Hepatocyte (in vitro differentiated cells): ENCODE measurements around the gene DNAJC12. TPM values are rescaled to one million over a fixed set of nuclear protein-coding genes. Genes with fewer than 3 reads are reported as not detected.

Experiments
- DNase-seq: peaks from one replicate; pipeline ENCODE4 v3.0.0-alpha.2; 2016; ENCODE audit warnings: low spot score
- H2AFZ ChIP-seq: fragments of 200-600 bp; sonication (generic); 2 replicates; pipeline ENCODE4 v1.6.0; 2016; ENCODE audit warnings: antibody characterized with exemption, mild to moderate bottlenecking
- H3K27ac ChIP-seq: fragments of 200-600 bp; sonication (generic); 2 replicates; pipeline ENCODE4 v1.5.1; 2016; ENCODE audit warnings: mild to moderate bottlenecking
- H3K27me3 ChIP-seq: fragments of 200-600 bp; sonication (generic); 2 replicates; pipeline ENCODE4 v1.6.1; 2016
- H3K36me3 ChIP-seq: fragments of 200-600 bp; sonication (generic); replicated peaks from 2 replicates; pipeline ENCODE4 v1.5.1; 2016; ENCODE audit warnings: low read depth; ENCODE audit not compliant: insufficient read depth
- H3K4me1 ChIP-seq: fragments of 200-600 bp; sonication (generic); 2 replicates; pipeline ENCODE4 v1.5.1; 2016; ENCODE audit warnings: mild to moderate bottlenecking, moderate library complexity; ENCODE audit not compliant: insufficient read depth
- H3K4me2 ChIP-seq: fragments of 200-600 bp; sonication (generic); 2 replicates; pipeline ENCODE4 v1.6.0; 2016
- H3K4me3 ChIP-seq: fragments of 200-600 bp; sonication (generic); 2 replicates; pipeline ENCODE4 v1.5.1; 2016; ENCODE audit warnings: mild to moderate bottlenecking
- H3K79me2 ChIP-seq: fragments of 200-600 bp; sonication (generic); 2 replicates; pipeline ENCODE4 v1.6.0; 2017; ENCODE audit warnings: mild to moderate bottlenecking
- H3K9me2 ChIP-seq: fragments of 200-600 bp; sonication (generic); replicated peaks from 2 replicates; pipeline ENCODE4 v1.6.0; 2017; ENCODE audit warnings: mild to moderate bottlenecking; ENCODE audit not compliant: insufficient read depth
- H3K9me3 ChIP-seq: fragments of 200-600 bp; sonication (generic); 2 replicates; pipeline ENCODE4 v1.5.1; 2016; ENCODE audit warnings: low read depth, mild to moderate bottlenecking
- H4K20me1 ChIP-seq: fragments of 200-600 bp; sonication (generic); 2 replicates; pipeline ENCODE4 v1.6.0; 2016; ENCODE audit warnings: mild to moderate bottlenecking; ENCODE audit not compliant: insufficient read depth, poor library complexity, severe bottlenecking
- EZH2 ChIP-seq: fragments of 200-600 bp; sonication (generic); IDR thresholded peaks from 2 replicates; pipeline ENCODE4 v1.6.1; 2016; ENCODE audit warnings: antibody characterized with exemption, mild to moderate bottlenecking, borderline replicate concordance
- EZH2phosphoT487 ChIP-seq: fragments of 200-600 bp; sonication (generic); IDR thresholded peaks from one replicate; pipeline ENCODE4 v1.6.1; 2018; ENCODE audit warnings: antibody characterized with exemption, mild to moderate bottlenecking, low read depth, moderate library complexity; ENCODE audit not compliant: unreplicated experiment, severe bottlenecking
- WGBS: methylation state at CpG from one replicate; pipeline ENCODE4 v1.1.6; 2016; ENCODE audit warnings: low lambda C conversion rate; ENCODE audit errors: missing lambda C conversion rate; 5-methylcytosine and 5-hydroxymethylcytosine counted together
- polyA plus RNA-seq: library from polyadenylated mRNA; unstranded; fragments of >200 nt; fragmentation: Nextera tagmentation; extraction: Ambion mirVana; gene quantifications from 2 replicates; pipeline ENCODE4 v1.2.1, GENCODE V29; 2016
- total RNA-seq: library from RNA; depleted of rRNA; stranded (reverse); fragments of >200 nt; gene quantifications from 2 replicates; pipeline ENCODE4 v1.2.3, GENCODE V29; 2014
- TF ChIP-seq, protein P1 (sequence below): fragments of 200-600 bp; sonication (generic); IDR thresholded peaks from 2 replicates; pipeline ENCODE4 v1.5.1; 2016; ENCODE audit warnings: antibody characterized with exemption, mild to moderate bottlenecking; ENCODE audit not compliant: poor library complexity

DNAJC12 gene
- total and polyA plus RNA-seq, 2 experiments from 2014 or later = 6.2 to 16.7 TPM

DNA sequence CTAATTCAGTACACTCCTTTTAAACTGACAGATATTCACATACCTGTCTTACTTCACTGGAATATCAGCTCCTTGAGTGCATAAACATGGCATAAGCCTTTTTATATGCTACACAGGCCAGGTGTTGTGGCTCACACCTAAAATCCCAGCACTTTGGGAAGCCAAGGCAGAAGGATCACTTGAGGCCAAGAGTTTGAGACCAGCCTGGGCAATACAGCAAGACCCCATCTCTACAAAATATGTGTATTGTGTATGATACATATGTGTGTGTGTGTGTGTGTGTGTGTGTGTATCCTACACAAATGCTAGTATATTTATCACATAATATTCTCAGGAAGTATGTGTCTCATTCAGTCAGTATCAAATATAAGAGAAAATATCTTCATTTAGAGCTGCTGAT is 45.3 kb downstream of the DNAJC12 start:
- Histone ChIP-seq H3K4me1 (no peaks in the 10 kb centered on the region), H3K4me3 (no peak overlapping the region), H2AFZ (no peak overlapping the region), H3K9me2 (no peaks in the 10 kb centered on the region), H3K4me2 (no peak overlapping the region), H3K9me3 (no peaks in the 10 kb centered on the region), H3K79me2 (no peaks in the 10 kb centered on the region), H3K27ac (no peak overlapping the region), H3K27me3 (peaks cover 4% of the 10 kb centered on the region), H4K20me1 (no peaks in the 10 kb centered on the region), H3K36me3 (no peaks in the 10 kb centered on the region)
- DNase-seq = no peak
- TF ChIP-seq EZH2phosphoT487 (no peak), EZH2 (no peak)
- TF ChIP-seq, protein P1, sequence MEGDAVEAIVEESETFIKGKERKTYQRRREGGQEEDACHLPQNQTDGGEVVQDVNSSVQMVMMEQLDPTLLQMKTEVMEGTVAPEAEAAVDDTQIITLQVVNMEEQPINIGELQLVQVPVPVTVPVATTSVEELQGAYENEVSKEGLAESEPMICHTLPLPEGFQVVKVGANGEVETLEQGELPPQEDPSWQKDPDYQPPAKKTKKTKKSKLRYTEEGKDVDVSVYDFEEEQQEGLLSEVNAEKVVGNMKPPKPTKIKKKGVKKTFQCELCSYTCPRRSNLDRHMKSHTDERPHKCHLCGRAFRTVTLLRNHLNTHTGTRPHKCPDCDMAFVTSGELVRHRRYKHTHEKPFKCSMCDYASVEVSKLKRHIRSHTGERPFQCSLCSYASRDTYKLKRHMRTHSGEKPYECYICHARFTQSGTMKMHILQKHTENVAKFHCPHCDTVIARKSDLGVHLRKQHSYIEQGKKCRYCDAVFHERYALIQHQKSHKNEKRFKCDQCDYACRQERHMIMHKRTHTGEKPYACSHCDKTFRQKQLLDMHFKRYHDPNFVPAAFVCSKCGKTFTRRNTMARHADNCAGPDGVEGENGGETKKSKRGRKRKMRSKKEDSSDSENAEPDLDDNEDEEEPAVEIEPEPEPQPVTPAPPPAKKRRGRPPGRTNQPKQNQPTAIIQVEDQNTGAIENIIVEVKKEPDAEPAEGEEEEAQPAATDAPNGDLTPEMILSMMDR = no peak

DNA sequence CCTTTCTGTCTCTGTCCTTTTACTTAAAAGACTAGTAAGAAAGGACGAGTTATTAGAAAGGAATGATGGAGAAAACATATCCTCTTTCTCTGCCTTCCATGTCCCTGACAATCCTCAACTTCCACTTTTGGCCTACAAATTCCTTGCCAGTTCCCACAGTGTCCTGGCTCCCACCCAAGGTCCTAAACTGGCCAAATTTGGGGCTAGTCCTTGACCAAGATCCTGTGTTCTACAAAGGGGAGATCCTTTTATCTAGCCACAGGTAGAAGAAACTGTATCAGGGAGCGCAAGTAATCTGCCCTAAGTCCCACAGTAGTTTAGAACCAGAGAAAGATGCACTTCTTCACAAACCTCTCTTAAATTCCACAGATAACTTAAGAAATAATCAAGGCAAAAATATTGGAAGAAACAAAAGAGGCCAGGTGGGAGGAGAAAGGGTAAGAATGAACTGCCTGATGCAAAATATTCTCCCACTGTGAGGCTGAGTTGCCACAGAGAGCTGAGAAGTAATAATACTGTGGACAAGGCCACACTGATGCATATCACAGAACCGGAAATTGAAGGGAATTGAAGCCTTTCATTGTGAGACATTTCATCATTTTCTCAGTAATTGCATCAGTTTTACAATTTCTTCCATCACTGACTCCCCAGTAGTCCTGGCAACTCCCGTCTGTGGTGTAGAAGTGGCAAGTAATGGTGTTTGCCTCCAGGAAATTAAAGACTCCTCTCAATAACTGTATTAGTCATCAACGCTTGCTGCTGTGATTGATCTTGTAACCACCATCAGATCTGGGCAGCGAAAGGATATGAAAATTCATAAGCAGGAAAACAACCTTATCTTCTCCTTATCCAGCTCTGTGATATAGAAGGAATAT is 47.2 kb downstream of the DNAJC12 start:
- H4K20me1 ChIP-seq = no peaks in the 10 kb centered on the region
- no peak overlapping the region for H2AFZ ChIP-seq
- no peak overlapping the region for H3K4me3 ChIP-seq
- DNase-seq = no peak
- no peaks in the 10 kb centered on the region for H3K9me2 ChIP-seq
- no peaks in the 10 kb centered on the region for H3K36me3 ChIP-seq
- TF ChIP-seq, protein P1 = no peak
- TF ChIP-seq EZH2phosphoT487 (no peak), EZH2 (no peak)
- peaks cover 4% of the 10 kb centered on the region for H3K27me3 ChIP-seq
- H3K4me1 ChIP-seq = no peaks in the 10 kb centered on the region
- H3K27ac ChIP-seq = no peak overlapping the region
- H3K9me3 ChIP-seq = no peaks in the 10 kb centered on the region
- H3K79me2 ChIP-seq = no peaks in the 10 kb centered on the region
- no peak overlapping the region for H3K4me2 ChIP-seq
- WGBS = 76% methylated on average over 6 of the region's 6 CpGs

DNA sequence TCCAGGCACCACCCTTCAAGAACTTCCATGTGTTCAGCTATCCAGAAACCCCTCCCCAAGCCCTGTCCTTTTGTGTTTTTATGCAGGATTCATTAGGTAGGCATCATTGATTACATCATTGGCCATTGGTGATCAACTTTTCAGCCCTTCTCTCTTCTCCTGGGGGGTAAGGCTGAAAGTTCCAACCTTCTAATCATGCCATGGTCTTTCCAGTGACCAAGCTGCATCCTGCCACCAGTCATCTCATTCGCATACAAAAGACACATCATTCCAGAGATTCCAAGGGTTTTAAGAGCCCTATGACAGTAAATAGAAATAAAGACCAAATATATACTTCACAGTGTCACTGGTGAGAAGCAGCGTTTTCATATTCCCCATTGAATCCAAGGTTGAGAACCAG is 48.2 kb downstream of the DNAJC12 start:
- TF ChIP-seq, protein P1 = no peak
- TF ChIP-seq EZH2phosphoT487 (no peak), EZH2 (no peak)
- Histone ChIP-seq H3K4me3 (no peak overlapping the region), H3K27ac (no peak overlapping the region), H4K20me1 (no peaks in the 10 kb centered on the region), H3K9me2 (no peaks in the 10 kb centered on the region), H2AFZ (no peak overlapping the region), H3K27me3 (peaks cover 4% of the 10 kb centered on the region), H3K4me2 (no peak overlapping the region), H3K36me3 (no peaks in the 10 kb centered on the region), H3K79me2 (no peaks in the 10 kb centered on the region), H3K9me3 (no peaks in the 10 kb centered on the region), H3K4me1 (no peaks in the 10 kb centered on the region)
- 90% methylated on average over 2 of the region's 2 CpGs for WGBS
- no peak for DNase-seq
